C4-2B (cell line): ENCODE measurements around the gene SLC66A3.

Source experiments
- H3K27ac ChIP-seq: fragments of 450-650 bp; 2 replicates; pipeline ENCODE4 v1.5.1; 2017
- CTCF ChIP-seq: fragments of 450-650 bp; conservative IDR thresholded peaks from 2 replicates; pipeline ENCODE4 v1.5.1; 2017; ENCODE audit warnings: mild to moderate bottlenecking
- ZFX ChIP-seq: fragments of 450-650 bp; IDR thresholded peaks from 2 replicates; pipeline ENCODE4 v1.6.1; 2017

The SLC66A3 gene

GRCh38 chr2:11201969-11202368, 46.7 kb downstream of the SLC66A3 start:
- no peak overlapping the region for H3K27ac ChIP-seq
- TF ChIP-seq CTCF = no peak
- TF ChIP-seq ZFX = no peak

DNA sequence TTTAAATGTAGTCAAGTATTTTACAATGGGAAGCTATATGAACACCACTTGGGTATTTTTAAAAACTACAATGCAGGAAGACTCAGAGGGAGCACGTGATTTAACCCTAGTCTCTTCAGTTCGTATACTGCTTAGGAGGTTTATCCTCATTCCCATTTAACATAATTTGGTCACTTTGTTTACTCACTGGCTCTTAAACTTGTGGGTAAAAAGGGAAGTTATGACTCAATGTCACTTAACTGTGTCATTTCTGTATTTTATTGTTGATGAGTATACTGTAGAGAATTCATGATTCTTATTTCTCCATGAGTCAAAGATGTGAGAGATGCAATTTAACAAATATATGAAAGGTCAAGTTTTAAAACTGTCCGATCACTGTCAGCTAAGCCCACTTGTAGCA, 48.2 kb downstream of the SLC66A3 start:
- TF ChIP-seq CTCF (no peak), ZFX (no peak)
- H3K27ac ChIP-seq = no peak overlapping the region

DNA sequence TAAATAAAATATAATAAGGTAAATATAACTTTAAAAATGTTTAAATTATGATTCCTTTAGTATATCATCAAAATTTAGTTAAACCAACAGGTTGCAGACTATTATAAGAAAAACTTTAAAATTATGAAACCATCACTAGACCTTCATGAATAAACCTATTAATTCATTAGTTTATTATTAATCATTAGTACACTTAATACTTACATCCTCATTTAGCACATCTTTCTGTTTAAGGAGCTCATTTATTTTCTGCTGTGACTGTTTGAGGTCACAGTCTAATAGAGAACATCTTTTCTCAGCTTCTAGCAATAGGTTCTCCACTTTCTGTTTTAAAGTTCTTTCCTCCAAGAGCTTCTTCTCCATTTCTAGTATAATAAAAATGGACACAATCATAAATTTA, 52.8 kb downstream of the SLC66A3 start:
- H3K27ac ChIP-seq = no peak overlapping the region
- TF ChIP-seq CTCF (no peak), ZFX (no peak)

DNA sequence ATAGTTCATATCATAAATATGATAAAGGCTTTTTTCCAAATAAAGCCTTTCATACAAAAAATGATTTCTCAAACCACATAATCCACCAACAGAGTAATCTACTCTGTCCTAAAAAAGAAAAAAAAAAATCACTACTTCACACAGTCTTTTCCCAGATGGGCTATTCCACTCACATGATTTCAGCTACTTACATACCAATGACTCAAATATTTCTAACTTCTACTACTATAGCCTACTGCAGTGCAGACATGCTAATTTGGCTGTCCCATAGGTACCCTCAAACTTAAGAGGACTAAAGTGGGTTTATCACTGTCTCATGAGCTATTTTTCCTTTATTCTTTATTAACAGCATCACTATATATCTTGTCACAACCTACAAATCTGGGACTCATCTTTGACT, 57.4 kb downstream of the SLC66A3 start:
- TF ChIP-seq ZFX (no peak), CTCF (no peak)
- no peak overlapping the region for H3K27ac ChIP-seq

- TF ChIP-seq CTCF = no peak
- no peak for TF ChIP-seq ZFX
- no peak overlapping the region for H3K27ac ChIP-seq
These were observed 57.9 kb downstream of the SLC66A3 start for GRCh38 chr2:11213090-11213638.

DNA sequence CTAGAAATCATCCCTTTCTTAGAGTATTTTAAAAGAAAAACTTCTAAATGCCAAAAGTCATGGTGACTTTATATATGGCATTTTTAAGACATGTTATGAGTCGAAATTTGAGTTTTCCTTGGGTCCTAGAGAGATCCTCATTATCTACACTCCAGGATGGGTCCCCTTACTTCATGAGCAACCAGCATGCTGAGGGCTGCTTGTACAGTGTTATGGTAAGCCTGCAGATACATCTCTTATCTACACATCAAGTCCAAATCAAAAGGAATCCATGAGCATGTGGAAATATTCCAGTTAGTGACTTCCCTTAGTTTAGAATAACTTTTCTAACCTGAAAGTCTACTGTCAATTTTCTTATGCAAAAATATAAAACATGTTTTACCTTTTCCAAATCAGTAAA, 58.7 kb downstream of the SLC66A3 start:
- no peak for TF ChIP-seq CTCF
- TF ChIP-seq ZFX = no peak

DNA sequence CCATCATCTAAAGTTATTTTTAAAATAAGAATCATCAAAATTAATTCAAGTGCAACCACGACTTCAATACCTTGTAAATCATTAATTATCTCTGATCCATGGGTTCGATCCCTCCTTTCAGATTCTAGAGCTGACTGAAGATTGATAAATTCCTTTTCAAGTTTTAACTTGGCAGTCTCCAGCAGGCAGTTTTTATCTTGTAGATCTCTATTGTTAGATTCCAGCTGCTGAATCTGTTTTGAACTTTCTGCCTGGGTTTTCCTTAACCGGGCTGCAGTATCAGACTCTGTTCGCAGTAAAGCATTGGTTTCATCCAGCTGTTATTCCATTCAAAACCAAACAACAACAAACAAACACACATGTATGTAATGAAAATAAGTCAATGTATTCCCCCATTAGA, 59.5 kb downstream of the SLC66A3 start:
- no peak overlapping the region for H3K27ac ChIP-seq
- TF ChIP-seq CTCF (no peak), ZFX (no peak)

More for the DNA sequence above, 58.7 kb downstream of the SLC66A3 start:
- H3K27ac ChIP-seq = no peak overlapping the region
